ENCODE data around the gene CHFR.
"Not testable (repeated sequence)": the region's sequence is repeated elsewhere in the genome, so short reads cannot be mapped to it uniquely, and the experiment has no call there.

CHFR gene

GRCh38 chr12:132887513-132888351, at the start of gene CHFR:
Gene CHFR, minus strand, starts transcription at chr12:132887605. Its CDS starts 277 bp downstream, at chr12:132887328.
- peak; percentile 98 for DNase-seq (ENCODE audit: low spot score)
- in situ Hi-C loops (cut with MboI; ENCODE audit: low pct_unique_long_range_greater_than_20kb, low sequenced_read_pairs, unreplicated experiment), result no loop called here
- no peak for TF ChIP-seq CTCF (IDR thresholded peaks at IDR 0.05; ENCODE audit: extremely low read depth, insufficient read depth, missing control alignments)

- in situ Hi-C loops (cut with MboI; ENCODE audit: low pct_unique_long_range_greater_than_20kb, low sequenced_read_pairs, unreplicated experiment); DNase-seq (ENCODE audit: low spot score): not testable (repeated sequence)
Measured at GRCh38 chr12:132936921-132937320, 49.5 kb upstream of the CHFR start.

GRCh38 chr12:132936163-132936562, 48.8 kb upstream of the CHFR start:
- in situ Hi-C loops (cut with MboI; ENCODE audit: low pct_unique_long_range_greater_than_20kb, low sequenced_read_pairs, unreplicated experiment), result no loop called here
- no peak for DNase-seq (ENCODE audit: low spot score)
- TF ChIP-seq CTCF (IDR thresholded peaks at IDR 0.05; ENCODE audit: extremely low read depth, insufficient read depth, missing control alignments), result no peak

GRCh38 chr12:132926415-132926833, 39.0 kb upstream of the CHFR start:
- no peak for DNase-seq (ENCODE audit: low spot score)
- in situ Hi-C loops (cut with MboI; ENCODE audit: low pct_unique_long_range_greater_than_20kb, low sequenced_read_pairs, unreplicated experiment), result no loop called here
- TF ChIP-seq CTCF (IDR thresholded peaks at IDR 0.05; ENCODE audit: extremely low read depth, insufficient read depth, missing control alignments), result no peak

GRCh38 chr12:132925597-132926414, 38.4 kb upstream of the CHFR start:
- no peak for TF ChIP-seq CTCF (IDR thresholded peaks at IDR 0.05; ENCODE audit: extremely low read depth, insufficient read depth, missing control alignments)
- DNase-seq (ENCODE audit: low spot score), result no peak
- in situ Hi-C loops (cut with MboI; ENCODE audit: low pct_unique_long_range_greater_than_20kb, low sequenced_read_pairs, unreplicated experiment), result no loop called here

- in situ Hi-C loops (cut with MboI; ENCODE audit: low pct_unique_long_range_greater_than_20kb, low sequenced_read_pairs, unreplicated experiment), result no loop called here
- no peak for TF ChIP-seq CTCF (IDR thresholded peaks at IDR 0.05; ENCODE audit: extremely low read depth, insufficient read depth, missing control alignments)
Measured at GRCh38 chr12:132924356-132924755, 37.0 kb upstream of the CHFR start.

More at GRCh38 chr12:132924356-132924755, 37.0 kb upstream of the CHFR start:
- no peak for DNase-seq (ENCODE audit: low spot score)

Data from GM13977 (cell line).